Pancreas (tissue), 10 donors: Measurements from ENCODE around the gene CAPS. TPM values are rescaled to one million over a fixed set of nuclear protein-coding genes. Genes with fewer than 3 reads are reported as not detected.

Experiments used
- ATAC-seq, 4 donors: fragments of 200-7000 bp; cut with Tn5 transposase; one replicate each; pipeline versions ENCODE4 v1.8.0 to v1.9.1; 2020; ENCODE audit warnings: mild to moderate bottlenecking in 4 of 4, moderate library complexity in 4 of 4
- DNase-seq, 6 donors: peaks; one replicate each; pipeline ENCODE4 v3.0.0-alpha.2; 2020
- FAIRE-seq: peaks from 2 replicates; lab custom pipeline; 2012; peaks lifted over from hg19 to GRCh38; lab: Jason Lieb, UNC
- H3K27ac ChIP-seq, 4 donors: fragments of 200-600 bp; sonication (generic); 1 replicate in 3 of 4; 2 replicates in 1 of 4; pipeline versions ENCODE4 v1.5.0 to v1.8.0; 2020
- H3K27me3 ChIP-seq, 4 donors: fragments of 200-600 bp; one replicate each; pipeline ENCODE4 v1.8.0; 2021
- H3K36me3 ChIP-seq, 3 donors: fragments of 200-600 bp; sonication (generic) in 1 of 3; one replicate each; pipeline versions ENCODE4 v1.5.0 to v1.8.0; 2020 to 2021
- H3K4me1 ChIP-seq, 3 donors: fragments of 200-600 bp; one replicate each; pipeline ENCODE4 v1.8.0; 2021
- H3K4me3 ChIP-seq, 4 donors: fragments of 200-600 bp; sonication (generic) in 2 of 4; one replicate each; pipeline versions ENCODE4 v1.5.0 to v1.8.0; 2020 to 2021
- H3K9me3 ChIP-seq, 4 donors: fragments of 200-600 bp; one replicate each; pipeline ENCODE4 v1.8.0; 2021
- WGBS, 2 donors: extraction: QIAGEN DNeasy Blood & Tissue Kit; methylation state at CpG; one replicate each; pipeline ENCODE4 v1.1.7; 2013; 5-methylcytosine and 5-hydroxymethylcytosine counted together
- intact Hi-C, 3 donors: fragments of 100-400 bp; cut with DNase I; formaldehyde crosslinking; loops; one replicate each; pipeline versions ENCODE4 v1.11.1 to v1.14.2; 2022
- polyA plus RNA-seq, 2 donors: library from polyadenylated mRNA; stranded (reverse); fragments of 200-250 nt; gene quantifications; one replicate each; pipeline ENCODE4 v1.2.3, GENCODE V29; 2013
- total RNA-seq, 6 donors: library from RNA; stranded (reverse); fragmentation: NEBNext Ultra II Directional in 4 of 6; extraction: Animal tissue kit (Norgen Biotek cat#: 25700) in 4 of 6; gene quantifications; one replicate each; pipeline versions ENCODE4 v1.2.1 to v1.2.4, GENCODE V29; 2021 to 2023
- TF ChIP-seq, protein P1 (sequence below), 4 donors: fragments of 200-600 bp; sonication (generic) in 3 of 4; IDR thresholded peaks; one replicate each; pipeline versions ENCODE4 v1.5.0 to v1.8.0; 2021; ENCODE audit warnings: antibody characterized with exemption in 4 of 4
- donor health status: healthy with polysubstance abuse.
- donor health status: DM: no; HTN: no; CAD: no; lungs with moderate emphysema.
- donor health status: DM: no; HTN: no; CAD: no.
- donor health status: control.
- donor health status: control.
- donor health status: Bipolar disorder and iron deficiency.
- donor health status: DM: yes; HTN: yes; CAD: no.
- donor health status: DM: no; HTN: no; CAD: no.
- donor health status: DM: no; HTN: no; CAD: no.
- donor health status: DM: yes; HTN: yes; CAD: no.

CAPS gene
- total and polyA plus RNA-seq, 8 donors = 10.5 to 77.2 (median 15.8) TPM

DNA sequence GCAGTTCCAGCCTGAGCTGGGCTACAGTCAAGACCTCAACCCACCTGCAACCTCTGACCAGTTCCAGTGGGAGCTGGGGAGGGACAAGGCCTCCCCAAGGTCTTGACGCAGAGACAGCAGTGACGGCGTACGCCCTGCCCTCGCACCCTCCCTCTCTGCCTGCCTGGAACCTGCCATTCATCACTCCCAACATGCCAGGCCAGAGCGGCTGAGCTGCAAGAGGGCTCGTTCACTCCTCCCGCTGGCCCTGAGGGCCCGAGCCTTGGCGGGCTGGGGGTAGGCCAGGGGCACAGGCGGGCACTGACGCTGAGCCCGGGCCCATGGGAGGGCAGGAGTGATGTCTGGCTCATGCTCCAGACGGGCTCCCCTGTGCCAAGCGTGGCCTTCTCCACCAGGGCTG is 18.6 kb upstream of the CAPS start:
- Histone ChIP-seq H3K4me3 (no peak overlapping the region), H3K4me1 (no peaks in the 10 kb centered on the region), H3K27me3 (no peaks in the 10 kb centered on the region), H3K9me3 (no peaks in the 10 kb centered on the region), H3K36me3 (peaks cover 0 to 16% (median 12%) of the 10 kb centered on the region in 3 donors), H3K27ac (no peak overlapping the region)
- DNase-seq (peak in 1 of 6 donors; percentile 65), ATAC-seq (no peak), FAIRE-seq (no peak)
- TF ChIP-seq, protein P1, sequence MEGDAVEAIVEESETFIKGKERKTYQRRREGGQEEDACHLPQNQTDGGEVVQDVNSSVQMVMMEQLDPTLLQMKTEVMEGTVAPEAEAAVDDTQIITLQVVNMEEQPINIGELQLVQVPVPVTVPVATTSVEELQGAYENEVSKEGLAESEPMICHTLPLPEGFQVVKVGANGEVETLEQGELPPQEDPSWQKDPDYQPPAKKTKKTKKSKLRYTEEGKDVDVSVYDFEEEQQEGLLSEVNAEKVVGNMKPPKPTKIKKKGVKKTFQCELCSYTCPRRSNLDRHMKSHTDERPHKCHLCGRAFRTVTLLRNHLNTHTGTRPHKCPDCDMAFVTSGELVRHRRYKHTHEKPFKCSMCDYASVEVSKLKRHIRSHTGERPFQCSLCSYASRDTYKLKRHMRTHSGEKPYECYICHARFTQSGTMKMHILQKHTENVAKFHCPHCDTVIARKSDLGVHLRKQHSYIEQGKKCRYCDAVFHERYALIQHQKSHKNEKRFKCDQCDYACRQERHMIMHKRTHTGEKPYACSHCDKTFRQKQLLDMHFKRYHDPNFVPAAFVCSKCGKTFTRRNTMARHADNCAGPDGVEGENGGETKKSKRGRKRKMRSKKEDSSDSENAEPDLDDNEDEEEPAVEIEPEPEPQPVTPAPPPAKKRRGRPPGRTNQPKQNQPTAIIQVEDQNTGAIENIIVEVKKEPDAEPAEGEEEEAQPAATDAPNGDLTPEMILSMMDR (IDR thresholded peaks at IDR 0.05) = no peak
- 78 to 81% methylated on average over 13 to 15 of the region's 15 CpGs for WGBS, 2 donors
- intact Hi-C loops = loop anchor here in 1 of 3 donors (5.0 kb wide), 1 partner anchor 83 kb away; no protein-coding TSS in a partner anchor

DNA sequence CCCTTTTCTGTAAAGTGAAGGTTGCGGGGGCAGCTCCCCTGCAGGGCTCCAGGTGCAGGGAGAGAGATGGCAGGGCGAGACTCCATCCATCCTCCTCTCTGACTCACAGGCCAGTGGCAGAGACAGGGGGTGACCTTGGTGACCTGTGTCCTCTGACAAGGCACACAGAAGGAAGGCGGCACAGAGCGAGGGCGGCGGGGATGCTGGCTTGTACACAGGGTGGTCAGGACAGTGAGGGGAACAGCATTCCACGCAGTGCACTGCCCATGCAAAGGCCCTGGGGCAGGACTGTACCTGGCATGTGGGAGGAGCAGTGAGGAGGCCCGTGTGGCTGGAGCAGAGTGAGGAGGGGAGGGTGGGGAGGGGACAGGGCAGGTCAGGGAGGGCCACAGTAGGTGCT is 18.2 kb upstream of the CAPS start:
- intact Hi-C loops = loop anchor here in 1 of 3 donors (5.0 kb wide), 1 partner anchor 84 kb away; no protein-coding TSS in a partner anchor
- DNase-seq (peak in 1 of 6 donors; percentile 70), FAIRE-seq (no peak), ATAC-seq (no peak)
- H3K4me1 ChIP-seq = no peaks in the 10 kb centered on the region
- H3K9me3 ChIP-seq = no peaks in the 10 kb centered on the region
- H3K27me3 ChIP-seq = no peaks in the 10 kb centered on the region
- no peak overlapping the region for H3K4me3 ChIP-seq
- TF ChIP-seq, protein P1 (IDR thresholded peaks at IDR 0.05) = no peak
- WGBS, 2 donors = 89 to 93% methylated on average over 8 of the region's 8 CpGs
- H3K27ac ChIP-seq = no peak overlapping the region
- peaks cover 0 to 16% (median 12%) of the 10 kb centered on the region in 3 donors for H3K36me3 ChIP-seq

DNA sequence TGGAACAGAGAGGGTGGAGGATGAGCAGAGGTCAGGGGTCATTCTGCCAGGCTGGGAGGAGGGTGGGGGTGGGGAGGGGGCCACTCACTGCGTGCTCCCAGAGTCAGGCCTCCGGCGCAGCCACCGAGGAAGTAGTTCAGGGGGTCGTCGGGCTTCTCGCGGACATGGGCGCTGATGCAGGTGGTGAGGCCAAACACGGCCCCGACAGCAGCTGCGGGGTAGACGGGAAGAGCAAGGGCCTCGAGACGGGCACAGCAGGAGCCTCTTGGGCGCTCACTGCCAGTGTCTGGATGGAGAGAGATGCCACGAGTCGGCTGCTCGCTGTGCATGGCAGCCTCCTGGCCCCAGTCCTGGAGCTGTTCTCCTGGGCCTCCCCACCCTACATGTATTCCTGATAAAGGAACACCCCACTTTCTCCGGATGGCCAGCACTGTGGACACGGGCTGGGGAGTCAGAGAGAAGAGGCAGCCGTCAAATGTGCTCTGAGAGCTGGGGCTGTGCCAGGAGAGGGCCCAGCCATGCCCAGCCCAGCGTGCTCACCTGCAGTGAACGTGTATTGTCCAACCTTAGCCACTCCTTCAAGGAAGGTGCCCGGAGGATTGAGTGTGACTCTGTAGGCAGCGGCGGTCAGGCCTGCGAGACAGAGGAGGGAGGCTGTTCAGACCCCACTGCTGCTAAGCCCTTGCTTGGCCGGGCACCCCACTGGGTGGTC is 17.5 kb upstream of the CAPS start:
- peaks cover 0 to 16% (median 12%) of the 10 kb centered on the region in 3 donors for H3K36me3 ChIP-seq
- H3K4me3 ChIP-seq = no peak overlapping the region
- TF ChIP-seq, protein P1 (IDR thresholded peaks at IDR 0.05) = no peak
- no peaks in the 10 kb centered on the region for H3K27me3 ChIP-seq
- intact Hi-C loops = loop anchor here in 1 of 3 donors (5.0 kb wide), 1 partner anchor 84 kb away; no protein-coding TSS in a partner anchor
- H3K4me1 ChIP-seq = no peaks in the 10 kb centered on the region
- no peaks in the 10 kb centered on the region for H3K9me3 ChIP-seq
- no peak overlapping the region for H3K27ac ChIP-seq
- ATAC-seq (no peak), DNase-seq (peak in 1 of 6 donors; percentile 63), FAIRE-seq (no peak)
- WGBS, 2 donors = 91 to 94% methylated on average over 29 of the region's 29 CpGs

DNA sequence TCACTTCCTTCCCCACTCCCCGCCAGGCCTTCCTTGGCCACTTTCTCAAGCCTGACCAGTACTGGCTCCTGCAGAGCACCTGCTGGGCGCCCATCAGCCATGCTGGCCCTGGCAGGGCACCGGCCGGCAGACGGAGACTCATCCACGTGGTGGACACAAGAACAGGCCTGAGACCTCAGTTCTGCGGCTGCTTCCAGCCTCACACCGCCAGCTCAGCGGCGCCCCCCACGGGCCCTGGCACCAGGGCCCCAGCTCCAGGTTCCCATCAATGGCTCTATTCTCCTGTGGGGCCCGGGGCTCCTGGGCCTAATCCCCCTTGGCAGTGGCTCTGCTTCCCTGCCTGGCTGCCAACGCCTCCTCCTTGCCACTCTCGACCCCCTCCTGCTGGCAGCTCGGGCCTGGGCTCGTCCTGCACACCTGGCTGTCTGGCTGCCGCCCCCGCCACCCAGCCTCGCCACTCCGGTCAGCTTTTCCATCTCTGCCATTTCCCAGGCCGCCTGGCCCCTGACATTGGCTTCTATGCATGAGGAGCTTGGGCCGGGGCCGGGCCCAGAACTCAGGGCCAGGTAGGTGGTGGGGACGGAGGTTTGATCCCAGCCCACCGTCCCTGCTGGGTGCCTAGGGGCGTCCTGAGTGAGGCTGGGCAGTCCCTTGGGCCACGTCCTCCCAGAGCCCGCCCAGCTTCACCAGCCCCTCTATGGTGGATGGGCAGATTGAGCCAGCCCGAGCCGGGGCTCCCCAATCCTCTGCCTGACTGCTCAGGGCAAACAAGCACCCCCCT is 16.7 kb upstream of the CAPS start:
- ATAC-seq (no peak), DNase-seq (no peak), FAIRE-seq (no peak)
- TF ChIP-seq, protein P1 (IDR thresholded peaks at IDR 0.05) = no peak
- H3K9me3 ChIP-seq = no peaks in the 10 kb centered on the region
- H3K4me1 ChIP-seq = no peaks in the 10 kb centered on the region
- intact Hi-C loops = loop anchor here in 1 of 3 donors (5.0 kb wide), 1 partner anchor 85 kb away; no protein-coding TSS in a partner anchor
- no peaks in the 10 kb centered on the region for H3K27me3 ChIP-seq
- no peak overlapping the region for H3K27ac ChIP-seq
- no peak overlapping the region for H3K4me3 ChIP-seq
- WGBS, 2 donors = 94 to 96% methylated on average over 30 of the region's 30 CpGs
- H3K36me3 ChIP-seq = peaks cover 0 to 16% (median 12%) of the 10 kb centered on the region in 3 donors
